Trophoblast cell (in vitro differentiated cells and primary cell): ENCODE results near the gene SLC18A2.

Source experiments
- DNase-seq, 2 donors: peaks; one replicate each; pipeline ENCODE4 v3.0.0-alpha.2; 2016
- H2AFZ ChIP-seq: 2 replicates; pipeline ENCODE4 v1.6.1; 2013; ENCODE audit warnings: low read length, moderate library complexity, mild to moderate bottlenecking; ENCODE audit not compliant: insufficient read depth, poor library complexity
- H2AK5ac ChIP-seq: 2 replicates; pipeline ENCODE4 v1.6.1; 2013; ENCODE audit warnings: mild to moderate bottlenecking, low read length
- H2BK120ac ChIP-seq: 2 replicates; pipeline ENCODE4 v1.6.1; 2013; ENCODE audit warnings: low read length, mild to moderate bottlenecking, moderate library complexity; ENCODE audit not compliant: insufficient read depth, poor library complexity
- H2BK12ac ChIP-seq: 2 replicates; pipeline ENCODE4 v1.6.1; 2013; ENCODE audit warnings: mild to moderate bottlenecking, low read length, moderate library complexity
- H2BK5ac ChIP-seq: 2 replicates; pipeline ENCODE4 v1.6.1; 2013; ENCODE audit warnings: low read length, low read depth, moderate library complexity, mild to moderate bottlenecking; ENCODE audit not compliant: poor library complexity
- H3K14ac ChIP-seq: 2 replicates; pipeline ENCODE4 v1.6.1; 2013; ENCODE audit warnings: mild to moderate bottlenecking, low read length
- H3K18ac ChIP-seq: 2 replicates; pipeline ENCODE4 v1.6.1; 2013; ENCODE audit warnings: mild to moderate bottlenecking, low read length
- H3K23ac ChIP-seq: 2 replicates; pipeline ENCODE4 v1.6.1; 2013; ENCODE audit warnings: low read length
- H3K27ac ChIP-seq: 2 replicates; pipeline ENCODE4 v1.5.1; 2013; ENCODE audit warnings: low read depth, mild to moderate bottlenecking, inconsistent platforms, low read length, moderate library complexity
- H3K27me3 ChIP-seq: 2 replicates; pipeline ENCODE4 v1.6.1; 2013; ENCODE audit warnings: inconsistent platforms, mild to moderate bottlenecking, low read length, moderate library complexity; ENCODE audit not compliant: insufficient read depth
- H3K36me3 ChIP-seq, 2 experiments: 1 replicate in 1 of 2; 2 replicates in 1 of 2; pipeline ENCODE4 v1.6.1; 2013; ENCODE audit warnings: low read length in 2 of 2, mild to moderate bottlenecking in 2 of 2, moderate library complexity in 1 of 2; ENCODE audit not compliant: insufficient read depth in 2 of 2, control insufficient read depth in 1 of 2
- H3K4ac ChIP-seq: 2 replicates; pipeline ENCODE4 v1.6.1; 2013; ENCODE audit warnings: low read depth, mild to moderate bottlenecking, low read length, moderate library complexity
- H3K4me1 ChIP-seq, 2 experiments: 1 replicate in 1 of 2; 2 replicates in 1 of 2; pipeline ENCODE4 v1.6.1; 2013; ENCODE audit warnings: low read length in 2 of 2, mild to moderate bottlenecking in 2 of 2, moderate library complexity in 1 of 2; ENCODE audit not compliant: insufficient read depth in 2 of 2, control insufficient read depth in 1 of 2
- H3K4me2 ChIP-seq: 2 replicates; pipeline ENCODE4 v1.6.1; 2013; ENCODE audit warnings: inconsistent platforms, mild to moderate bottlenecking, low read length, moderate library complexity
- H3K4me3 ChIP-seq: 2 replicates; pipeline ENCODE4 v1.5.1; 2013; ENCODE audit warnings: mild to moderate bottlenecking, low read depth, low read length, inconsistent platforms
- H3K79me1 ChIP-seq: one replicate; pipeline ENCODE4 v1.6.1; 2013; ENCODE audit warnings: low read length
- H3K79me2 ChIP-seq: 2 replicates; pipeline ENCODE4 v1.6.1; 2013; ENCODE audit warnings: low read length, mild to moderate bottlenecking; ENCODE audit not compliant: control insufficient read depth, insufficient read depth, poor library complexity
- H3K9ac ChIP-seq: 2 replicates; pipeline ENCODE4 v1.6.1; 2013; ENCODE audit warnings: mild to moderate bottlenecking, low read length
- H3K9me3 ChIP-seq: 2 replicates; pipeline ENCODE4 v1.6.1; 2013; ENCODE audit warnings: low read depth, mild to moderate bottlenecking, control low read depth, inconsistent platforms, low read length; ENCODE audit not compliant: insufficient read depth
- H4K12ac ChIP-seq: 2 replicates; pipeline ENCODE4 v1.6.1; 2013; ENCODE audit warnings: low read depth, mild to moderate bottlenecking, low read length, moderate library complexity
- H4K8ac ChIP-seq: 2 replicates; pipeline ENCODE4 v1.6.1; 2013; ENCODE audit warnings: low read depth, mild to moderate bottlenecking, low read length, moderate library complexity
- H4K91ac ChIP-seq: one replicate; pipeline ENCODE4 v1.6.1; 2013; ENCODE audit warnings: low read depth, mild to moderate bottlenecking, low read length, moderate library complexity
- WGBS: extraction: QIAGEN DNeasy Blood & Tissue Kit; methylation state at CpG from one replicate; pipeline ENCODE4 v1.1.7; 2013; ENCODE audit warnings: missing lambda C conversion rate; ENCODE audit not compliant: insufficient read length, insufficient coverage; ENCODE audit errors: extremely low coverage; 5-methylcytosine and 5-hydroxymethylcytosine counted together

Gene SLC18A2

GRCh38 chr10:117255835-117256460, 15.0 kb downstream of the SLC18A2 start:
- H3K79me2 ChIP-seq, result no peaks in the 10 kb centered on the region
- H3K9me3 ChIP-seq, result no peaks in the 10 kb centered on the region
- no peak overlapping the region for H3K27ac ChIP-seq
- H3K23ac ChIP-seq, result no peak overlapping the region
- H2BK5ac ChIP-seq, result no peak overlapping the region
- H3K36me3 ChIP-seq, result no peaks in the 10 kb centered on the region
- H4K8ac ChIP-seq, result no peak overlapping the region
- no peaks in the 10 kb centered on the region for H3K79me1 ChIP-seq
- H2BK12ac ChIP-seq, result no peak overlapping the region
- H2AFZ ChIP-seq, result no peak overlapping the region
- DNase-seq, result no peak
- H4K91ac ChIP-seq, result no peak overlapping the region
- no peaks in the 10 kb centered on the region for H3K27me3 ChIP-seq
- no peak overlapping the region for H3K4me2 ChIP-seq
- H3K4me1 ChIP-seq, result peaks cover 0 to 4% of the 10 kb centered on the region in 2 experiments
- no peak overlapping the region for H3K9ac ChIP-seq
- no peak overlapping the region for H3K14ac ChIP-seq
- H3K18ac ChIP-seq, result no peak overlapping the region
- H3K4me3 ChIP-seq, result no peak overlapping the region
- H2AK5ac ChIP-seq, result no peak overlapping the region
- H4K12ac ChIP-seq, result no peak overlapping the region
- H2BK120ac ChIP-seq, result no peak overlapping the region
- no peak overlapping the region for H3K4ac ChIP-seq
- no CpG with 5 or more reads among the region's 9 CpGs for WGBS

- no peak overlapping the region for H2BK5ac ChIP-seq
- no peak overlapping the region for H4K8ac ChIP-seq
- no peak overlapping the region for H3K27ac ChIP-seq
- no peak overlapping the region for H2BK120ac ChIP-seq
- H4K91ac ChIP-seq, result no peak overlapping the region
- no peaks in the 10 kb centered on the region for H3K79me2 ChIP-seq
- H3K14ac ChIP-seq, result no peak overlapping the region
- H3K4me3 ChIP-seq, result no peak overlapping the region
- H3K27me3 ChIP-seq, result no peaks in the 10 kb centered on the region
- no peak overlapping the region for H3K4me2 ChIP-seq
- H3K9ac ChIP-seq, result no peak overlapping the region
- H3K36me3 ChIP-seq, result no peaks in the 10 kb centered on the region
- peaks cover 0 to 4% of the 10 kb centered on the region in 2 experiments for H3K4me1 ChIP-seq
- no peaks in the 10 kb centered on the region for H3K9me3 ChIP-seq
- no peak overlapping the region for H3K4ac ChIP-seq
- H2AFZ ChIP-seq, result no peak overlapping the region
- no CpG with 5 or more reads among the region's 10 CpGs for WGBS
- no peak overlapping the region for H3K18ac ChIP-seq
- H2BK12ac ChIP-seq, result no peak overlapping the region
- no peak overlapping the region for H3K23ac ChIP-seq
- no peaks in the 10 kb centered on the region for H3K79me1 ChIP-seq
- H2AK5ac ChIP-seq, result no peak overlapping the region
- no peak overlapping the region for H4K12ac ChIP-seq
- no peak for DNase-seq
Observed at GRCh38 chr10:117256910-117257309, 16.0 kb downstream of the SLC18A2 start.

- Histone ChIP-seq H4K12ac (no peak overlapping the region), H3K4ac (no peak overlapping the region), H3K23ac (no peak overlapping the region), H2AK5ac (no peak overlapping the region), H3K27me3 (no peaks in the 10 kb centered on the region), H3K9me3 (no peaks in the 10 kb centered on the region), H3K4me1 (peaks cover 0 to 4% of the 10 kb centered on the region in 2 experiments), H3K9ac (no peak overlapping the region), H3K36me3 (no peaks in the 10 kb centered on the region), H3K4me3 (no peak overlapping the region), H2BK12ac (no peak overlapping the region), H3K4me2 (no peak overlapping the region), H4K91ac (no peak overlapping the region), H3K27ac (no peak overlapping the region), H2AFZ (no peak overlapping the region), H4K8ac (no peak overlapping the region), H3K18ac (no peak overlapping the region), H2BK120ac (no peak overlapping the region), H3K79me2 (no peaks in the 10 kb centered on the region), H3K79me1 (no peaks in the 10 kb centered on the region), H2BK5ac (no peak overlapping the region), H3K14ac (no peak overlapping the region)
- no CpG with 5 or more reads among the region's 3 CpGs for WGBS
- DNase-seq, result no peak
Observed at GRCh38 chr10:117257721-117258120, 16.8 kb downstream of the SLC18A2 start.

GRCh38 chr10:117259279-117259678, 18.4 kb downstream of the SLC18A2 start:
- no peaks in the 10 kb centered on the region for H3K9me3 ChIP-seq
- no peak overlapping the region for H3K9ac ChIP-seq
- H3K27ac ChIP-seq, result no peak overlapping the region
- H3K14ac ChIP-seq, result no peak overlapping the region
- H4K91ac ChIP-seq, result no peak overlapping the region
- H2AFZ ChIP-seq, result no peak overlapping the region
- H2AK5ac ChIP-seq, result no peak overlapping the region
- H3K4me1 ChIP-seq, result peaks cover 6 to 10% of the 10 kb centered on the region in 2 experiments
- no peak overlapping the region for H3K18ac ChIP-seq
- no peak overlapping the region for H2BK120ac ChIP-seq
- no peak overlapping the region for H3K23ac ChIP-seq
- H4K8ac ChIP-seq, result no peak overlapping the region
- no CpG with 5 or more reads among the region's 3 CpGs for WGBS
- H3K4me3 ChIP-seq, result no peak overlapping the region
- no peak for DNase-seq
- H3K27me3 ChIP-seq, result no peaks in the 10 kb centered on the region
- H3K4ac ChIP-seq, result no peak overlapping the region
- H3K36me3 ChIP-seq, result no peaks in the 10 kb centered on the region
- H4K12ac ChIP-seq, result no peak overlapping the region
- H3K79me2 ChIP-seq, result no peaks in the 10 kb centered on the region
- no peak overlapping the region for H2BK12ac ChIP-seq
- no peaks in the 10 kb centered on the region for H3K79me1 ChIP-seq
- H3K4me2 ChIP-seq, result no peak overlapping the region
- H2BK5ac ChIP-seq, result no peak overlapping the region
